GOT3 (cell line): Measurements from ENCODE around the gene CHD5.
"Not testable (repeated sequence)": the region's sequence is repeated elsewhere in the genome, so short reads cannot be mapped to it uniquely, and the experiment has no call there.

Experiments
- DNase-seq: peaks from one replicate; lab custom pipeline; 2025; ENCODE audit warnings: mixed read lengths; lab: John Stamatoyannopoulos, UW

The CHD5 gene

DNA sequence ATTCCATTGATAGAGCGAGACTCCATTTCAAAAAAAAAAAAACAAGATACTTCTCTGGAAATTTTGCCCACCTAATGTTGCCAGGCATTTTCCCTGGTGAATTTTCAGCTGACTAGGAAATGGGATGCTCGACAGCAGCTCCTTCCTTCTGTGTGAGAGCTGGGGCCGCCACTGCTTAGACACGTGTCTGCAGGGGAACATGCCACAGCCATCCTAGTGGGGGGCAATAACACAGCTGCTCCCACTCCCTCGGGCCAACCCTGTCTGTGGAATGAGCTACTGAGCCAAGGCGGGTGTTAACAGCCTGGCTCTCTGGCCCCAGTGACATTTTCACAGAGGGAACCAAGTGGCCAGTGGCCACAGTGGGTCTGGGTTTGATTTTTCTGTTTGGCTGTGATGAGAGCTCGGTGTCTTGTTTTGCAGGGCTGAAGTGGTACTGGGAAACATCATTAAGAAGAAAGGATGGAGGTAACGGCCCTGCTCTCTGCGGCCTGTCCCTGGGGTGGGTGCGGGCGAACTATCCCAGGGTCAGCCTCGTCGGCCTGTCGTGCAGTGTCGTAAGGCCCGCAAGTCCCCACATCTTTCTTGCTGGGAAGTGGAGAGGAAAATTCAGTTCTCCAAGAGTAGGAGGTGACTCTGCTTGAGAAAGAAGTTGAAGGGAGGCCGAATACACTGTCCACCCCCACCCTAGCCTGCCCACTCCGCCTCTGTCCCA lies 95.2 kb downstream of the CHD5 start:
- no peak for DNase-seq

- DNase-seq = no peak
These were observed 96.2 kb downstream of the CHD5 start for GRCh38 chr1:6083801-6084446.

DNA sequence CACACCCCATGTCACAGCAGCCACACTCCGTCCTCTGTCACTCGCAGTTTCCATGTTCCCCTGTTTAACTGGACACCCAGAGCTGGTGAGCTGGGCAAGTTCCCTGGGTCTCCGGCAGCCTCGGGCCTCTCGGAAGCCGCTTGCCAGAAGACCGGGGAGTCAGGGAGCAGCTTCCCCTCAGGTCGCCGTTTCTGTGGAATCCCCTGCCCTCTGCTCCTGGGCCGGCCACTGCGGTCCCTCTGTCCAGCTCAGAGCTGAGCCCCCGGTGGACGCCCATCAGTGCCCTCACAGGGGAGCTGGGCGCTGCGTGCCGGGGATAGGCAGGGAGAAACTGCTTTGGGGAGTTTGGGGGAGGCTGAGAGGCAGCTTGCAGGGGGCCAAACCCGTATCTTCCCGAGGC lies 96.7 kb downstream of the CHD5 start:
- DNase-seq = no peak

DNA sequence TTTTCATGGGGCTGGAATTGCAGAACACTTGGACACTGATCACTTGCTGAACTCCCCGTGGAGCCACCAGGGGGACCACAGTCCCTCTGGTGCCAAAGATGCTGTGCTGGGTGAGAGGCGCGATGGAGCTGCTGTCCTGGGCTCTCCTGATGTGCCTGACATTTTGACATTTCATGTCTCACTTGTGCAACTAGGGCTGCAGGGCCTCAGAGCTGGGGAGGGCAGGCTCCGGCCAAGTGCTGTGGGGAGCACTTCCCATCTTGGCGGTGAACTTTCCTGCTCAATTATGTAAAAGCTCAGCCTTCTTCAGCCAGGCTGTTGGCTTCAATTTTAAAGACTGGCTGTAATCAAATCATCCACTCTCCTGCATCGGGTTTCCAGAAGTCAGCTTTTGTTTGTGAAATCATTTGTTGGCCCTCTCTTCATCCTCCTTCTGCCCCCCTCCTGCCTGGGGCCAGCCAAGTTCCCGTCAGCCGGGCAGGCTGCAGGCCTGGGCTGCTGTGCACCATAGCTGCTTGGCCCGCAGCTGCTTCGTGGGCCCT lies 97.6 kb downstream of the CHD5 start:
- DNase-seq = no peak

- DNase-seq = no peak
These were observed 98.2 kb downstream of the CHD5 start for GRCh38 chr1:6081901-6082300.

DNA sequence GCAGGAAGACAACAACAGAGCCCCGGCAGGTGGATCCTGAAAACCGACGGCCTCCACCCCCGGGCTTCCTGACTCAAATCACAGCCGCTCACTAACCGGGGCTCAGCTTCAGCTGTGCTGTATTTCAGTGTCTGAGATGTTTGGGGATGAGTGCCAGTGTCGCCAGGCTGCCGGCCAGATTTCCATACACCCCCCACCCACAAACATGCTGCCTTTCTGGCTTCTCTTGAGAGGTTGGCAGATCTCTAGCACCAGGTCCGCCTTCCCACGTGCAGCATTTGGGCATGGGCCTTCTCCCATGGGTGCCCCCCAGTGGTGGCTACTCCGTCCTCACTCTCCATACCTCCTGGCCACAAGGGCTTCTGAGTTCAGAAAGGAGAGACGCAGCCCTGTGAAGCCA lies 99.7 kb downstream of the CHD5 start:
- no peak for DNase-seq

- no peak for DNase-seq
These were observed 102.2 kb downstream of the CHD5 start for GRCh38 chr1:6077919-6078318.

GRCh38 chr1:6077506-6077905 lies 102.6 kb downstream of the CHD5 start:
- DNase-seq = no peak

DNA sequence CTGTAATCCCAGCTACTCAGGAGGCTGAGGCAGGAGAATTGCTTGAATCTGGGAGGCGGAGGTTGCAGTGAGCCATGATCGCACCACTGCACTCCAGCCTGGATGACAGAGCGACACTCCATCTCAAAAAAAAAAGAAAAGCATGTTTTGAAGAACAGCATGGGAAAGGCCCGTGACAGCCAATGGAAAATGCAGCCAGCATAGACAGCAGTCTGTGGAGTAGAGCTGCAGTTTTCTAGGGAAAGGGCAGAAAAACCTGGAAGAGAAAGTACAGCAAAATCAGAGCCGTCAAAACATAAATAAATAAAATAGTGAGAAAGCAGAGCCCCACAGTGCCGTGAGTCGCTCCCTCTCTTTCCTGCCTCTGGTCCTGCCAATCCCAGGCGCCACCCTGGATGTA lies 103.1 kb downstream of the CHD5 start:
- DNase-seq = not testable (repeated sequence)

DNA sequence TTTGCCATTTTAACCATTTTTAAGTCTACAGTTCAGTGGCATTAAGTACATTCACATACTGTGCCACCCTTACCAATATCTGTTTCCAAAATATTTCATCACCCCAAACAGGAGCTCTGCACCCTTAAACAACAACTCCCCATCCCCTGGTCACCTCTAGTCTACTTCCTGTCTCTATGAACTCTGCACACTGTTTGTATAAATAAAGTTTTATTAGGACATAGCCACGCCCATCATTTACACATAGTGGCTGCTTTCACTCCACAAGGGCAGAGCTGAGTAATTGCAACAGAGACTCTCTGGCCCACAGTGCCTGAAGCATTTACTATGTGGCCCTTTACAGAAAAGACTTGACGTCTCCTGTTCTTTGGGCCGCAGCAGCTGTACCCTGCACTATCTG lies 104.4 kb downstream of the CHD5 start:
- DNase-seq = no peak

DNA sequence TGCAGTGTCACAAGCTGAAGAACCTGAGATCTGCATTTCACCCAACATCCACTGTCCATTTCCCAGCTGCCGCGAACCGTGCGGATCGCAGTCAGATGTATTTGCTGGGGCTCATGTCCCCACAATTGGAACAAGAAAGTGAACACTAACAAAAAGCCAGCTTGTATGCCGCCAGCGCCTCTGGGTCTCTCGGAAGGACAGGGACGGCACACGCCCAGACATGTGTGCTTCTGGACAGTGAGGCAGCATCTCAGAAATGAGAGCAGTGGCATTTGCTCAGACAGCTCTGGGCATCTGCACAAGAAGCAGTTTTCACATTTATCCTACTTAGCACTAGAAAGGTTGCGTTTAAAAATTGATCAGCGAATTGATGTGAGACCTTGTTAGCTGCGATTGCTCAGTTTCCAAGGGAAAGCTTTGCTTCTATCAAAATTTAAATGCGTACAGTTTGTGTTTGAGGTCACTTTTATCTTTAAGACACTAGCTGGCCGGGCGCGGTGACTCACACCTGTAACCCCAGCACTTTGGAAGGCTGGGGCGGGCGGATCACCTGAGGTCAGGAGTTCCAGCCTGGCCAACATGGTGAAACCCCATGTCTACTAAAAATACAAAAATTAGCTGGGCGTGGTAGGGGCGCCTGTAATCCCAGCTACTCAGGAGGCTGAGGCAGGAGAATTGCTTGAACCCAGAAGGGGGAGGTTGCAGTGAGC lies 105.8 kb downstream of the CHD5 start:
- no peak for DNase-seq

DNA sequence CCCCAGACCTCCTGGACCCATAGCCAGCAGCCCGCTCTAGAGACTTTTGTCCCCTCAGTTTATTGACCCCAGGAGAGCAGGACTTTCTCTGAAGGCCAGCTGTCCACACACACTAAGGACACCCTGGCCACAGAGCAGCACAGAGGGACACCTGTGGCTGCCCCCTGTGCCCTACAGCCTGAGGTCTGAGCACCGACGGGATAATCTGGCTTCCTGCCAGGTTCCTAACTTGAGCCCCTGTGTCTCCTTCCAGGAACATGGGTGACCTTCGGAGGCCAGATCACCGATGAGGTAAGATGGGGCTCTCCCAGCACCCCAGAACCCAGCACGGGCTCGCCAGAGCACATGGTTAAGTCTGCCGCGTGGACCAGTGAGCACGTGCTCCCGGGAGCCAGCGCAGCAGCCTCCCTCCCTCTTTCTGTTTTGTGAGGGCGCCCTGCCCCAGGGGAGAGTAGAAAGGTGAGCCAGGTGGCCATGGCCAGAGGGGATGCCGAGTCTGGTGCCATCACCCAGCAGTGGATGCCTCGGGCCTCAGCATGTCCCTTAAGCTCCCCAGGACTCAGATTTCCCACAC lies 106.6 kb downstream of the CHD5 start:
- no peak for DNase-seq

DNA sequence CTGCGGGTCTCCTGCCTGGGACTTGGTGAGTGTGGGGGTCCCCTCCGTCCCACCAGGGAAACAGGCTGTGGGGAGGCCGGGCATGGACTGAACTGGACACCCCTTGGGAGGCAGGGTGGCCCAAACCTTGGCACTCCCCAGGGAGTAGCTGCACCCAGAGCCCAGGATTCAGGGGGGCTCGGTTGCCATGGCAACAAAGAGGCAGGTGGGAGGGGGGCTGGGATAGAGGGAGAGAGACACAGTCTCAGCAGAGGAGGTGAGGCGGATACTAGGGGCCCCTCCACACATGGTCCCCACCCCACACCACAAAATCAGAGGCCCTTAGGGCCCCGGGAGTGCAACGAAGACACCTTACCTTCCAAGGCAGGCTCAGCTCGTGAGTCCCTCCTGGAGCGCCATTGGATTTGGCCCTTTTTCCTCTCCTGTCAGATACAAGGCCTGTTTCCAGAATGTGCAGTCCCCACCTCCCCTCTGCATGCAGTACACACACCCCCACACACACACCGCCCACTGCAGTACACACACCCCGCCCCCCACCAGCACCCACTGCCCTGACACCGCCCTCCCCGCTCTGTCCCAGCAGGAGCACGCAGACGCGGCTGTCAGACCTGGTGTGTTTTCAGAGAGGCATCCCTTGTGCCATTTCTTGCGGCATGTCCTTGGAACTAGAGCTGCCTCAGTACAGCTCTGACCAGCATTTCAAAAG lies 107.2 kb downstream of the CHD5 start:
- DNase-seq = no peak

DNA sequence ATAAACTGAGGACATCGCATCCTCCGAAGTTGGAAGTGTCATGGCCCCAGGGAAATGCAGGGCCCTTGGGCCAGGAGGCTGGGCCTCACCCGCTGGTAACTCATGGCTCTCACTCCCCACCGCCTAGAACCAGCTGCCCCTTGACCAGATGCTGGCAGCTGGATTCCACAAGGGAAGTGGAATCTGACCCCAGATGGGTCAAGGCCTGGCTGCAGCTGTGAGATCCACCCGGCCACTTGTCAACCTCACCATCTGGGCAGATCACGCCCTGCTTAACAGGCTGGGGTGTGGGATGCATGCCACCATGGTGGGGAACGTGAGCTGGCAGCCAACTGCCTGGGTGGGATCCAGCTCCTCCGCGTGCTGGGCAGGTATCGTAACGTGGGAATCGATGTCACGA lies 108.9 kb downstream of the CHD5 start:
- no peak for DNase-seq

DNA sequence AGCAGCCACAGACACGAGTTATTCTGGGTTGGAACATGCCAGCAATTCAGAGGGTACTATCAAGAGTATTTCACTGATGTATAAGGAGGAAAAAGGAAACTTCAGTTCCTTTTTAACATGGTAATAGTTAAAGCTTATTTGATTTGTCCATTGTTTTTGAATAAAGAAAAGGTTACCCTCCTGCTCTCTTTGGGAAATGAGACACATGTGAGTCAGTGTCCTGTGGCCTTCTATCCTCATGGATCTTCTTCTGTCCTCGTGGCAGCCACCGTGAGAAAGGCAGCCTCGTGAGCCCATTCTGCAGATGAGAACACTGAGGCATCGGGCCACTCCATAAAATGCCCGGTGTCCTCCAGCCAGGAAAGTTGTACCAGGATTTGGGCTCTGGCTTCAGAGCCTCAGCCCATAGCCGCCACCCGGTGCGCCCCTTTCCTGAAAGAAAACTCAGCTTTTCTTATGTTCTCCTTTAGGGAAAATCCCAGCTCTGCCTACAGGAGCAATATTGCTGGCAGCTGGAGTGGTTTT lies 109.6 kb downstream of the CHD5 start:
- DNase-seq = no peak

DNA sequence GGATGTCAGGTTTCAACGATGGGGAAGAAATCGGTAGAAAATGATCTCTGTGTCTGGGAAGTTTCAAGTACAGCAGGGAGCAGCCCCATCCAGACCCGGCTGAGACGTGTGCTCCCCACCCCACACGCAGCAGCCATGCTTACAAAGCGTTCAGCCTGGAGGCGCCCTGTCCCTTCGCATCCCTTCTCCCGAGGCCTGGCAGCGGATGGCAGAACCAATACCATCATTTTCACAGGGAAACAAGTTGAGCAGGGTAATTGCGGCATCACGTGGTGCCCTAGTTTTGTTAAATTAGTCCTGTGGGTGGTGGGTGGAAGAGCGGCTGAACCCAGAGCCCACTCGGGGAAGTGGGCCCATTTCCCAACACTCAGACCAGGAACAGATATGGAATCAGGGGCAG lies 110.5 kb downstream of the CHD5 start:
- no peak for DNase-seq

DNA sequence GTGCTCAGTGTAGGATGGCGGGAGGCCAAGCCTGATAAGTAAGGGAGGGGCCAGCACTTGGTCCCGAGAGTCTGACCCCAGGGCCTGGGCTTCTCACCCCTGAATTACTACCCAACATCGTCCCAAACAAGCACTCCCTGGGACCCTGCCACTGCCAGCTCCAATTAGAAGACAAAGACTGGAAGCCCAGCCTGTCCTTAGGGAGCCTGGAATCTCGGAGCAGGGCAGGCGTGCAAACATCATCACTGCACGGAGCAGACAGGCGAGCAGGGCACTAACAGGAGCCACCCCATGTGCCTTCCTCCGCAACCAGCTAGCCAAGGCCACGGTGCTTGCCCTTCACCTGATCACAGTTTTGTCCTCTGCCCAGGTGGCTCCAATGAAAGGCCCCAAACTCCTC lies 111.2 kb downstream of the CHD5 start:
- DNase-seq = no peak

- no peak for DNase-seq
These were observed 112.0 kb downstream of the CHD5 start for GRCh38 chr1:6068073-6068472.

GRCh38 chr1:6066680-6067079 lies 113.4 kb downstream of the CHD5 start:
- no peak for DNase-seq

DNA sequence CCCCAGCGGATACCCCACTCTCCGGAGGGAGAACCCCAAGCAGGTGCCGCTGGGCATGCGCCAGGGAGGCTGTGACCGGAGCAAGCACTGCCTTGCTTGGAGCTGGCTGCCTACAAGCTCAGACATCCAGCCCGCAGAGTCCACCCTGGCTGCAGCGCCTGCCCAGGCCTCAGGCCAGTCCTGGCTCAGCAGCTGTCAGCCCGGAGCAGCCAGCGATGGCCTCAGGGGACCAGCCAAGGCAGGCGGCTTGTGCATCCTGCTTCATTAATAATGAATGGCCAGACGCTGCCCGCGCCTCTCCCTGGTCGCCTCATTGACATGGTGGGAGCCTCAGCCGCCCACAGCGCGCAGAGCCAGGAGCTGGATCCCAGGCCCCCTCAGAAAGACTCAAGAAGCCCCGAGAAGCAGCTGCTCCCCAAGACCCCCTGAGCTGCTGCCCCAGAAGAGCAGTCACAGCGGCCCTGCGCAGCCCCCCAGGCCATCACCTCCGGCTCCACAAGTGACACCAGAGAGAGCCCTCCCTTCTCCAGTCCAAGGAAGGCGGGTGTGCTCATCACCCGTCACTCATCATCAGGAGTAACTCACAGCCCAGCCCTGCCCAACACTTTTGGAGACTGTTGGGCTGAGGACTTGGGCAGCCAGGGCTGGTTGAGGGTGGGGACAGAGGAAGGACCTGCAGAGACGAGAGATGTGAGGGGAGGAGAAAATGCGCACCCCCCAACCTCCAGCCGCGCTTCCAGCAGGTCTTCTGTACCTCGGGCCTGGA lies 114.8 kb downstream of the CHD5 start:
- no peak for DNase-seq

DNA sequence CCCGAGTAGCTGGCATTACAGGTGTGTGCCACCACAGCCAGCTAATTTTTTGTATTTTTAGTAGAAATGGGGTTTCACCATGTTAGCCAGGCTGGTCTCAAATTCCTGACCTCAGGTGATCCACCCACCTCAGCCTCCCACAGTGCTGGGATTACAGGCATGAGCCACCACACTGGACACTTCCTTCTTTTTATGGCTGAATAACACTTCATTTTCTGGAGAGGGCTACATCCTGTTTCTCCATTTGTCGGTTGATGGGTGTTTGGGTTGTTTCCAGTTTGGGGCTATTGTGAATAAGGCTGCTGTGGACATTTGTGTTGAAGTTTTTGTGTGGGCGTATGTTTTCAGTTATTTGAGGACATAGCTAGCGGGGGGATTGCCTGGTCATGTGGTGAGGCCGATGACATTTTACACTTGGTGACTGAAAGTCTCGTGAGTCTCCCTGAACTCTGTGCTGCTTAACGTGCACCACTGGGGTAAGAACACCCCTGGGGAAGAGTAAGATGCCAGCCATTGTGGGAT lies 116.5 kb downstream of the CHD5 start:
- DNase-seq = not testable (repeated sequence)
